GM12801 (cell line): ENCODE measurements around the gene UQCR11.

ENCODE experiments used
- TF ChIP-seq, protein P1 (sequence below): IDR thresholded peaks from one replicate; pipeline ENCODE4 v1.5.1; 2011; ENCODE audit warnings: control low read depth; ENCODE audit not compliant: insufficient read length; ENCODE audit errors: extremely low read depth

The UQCR11 gene

DNA sequence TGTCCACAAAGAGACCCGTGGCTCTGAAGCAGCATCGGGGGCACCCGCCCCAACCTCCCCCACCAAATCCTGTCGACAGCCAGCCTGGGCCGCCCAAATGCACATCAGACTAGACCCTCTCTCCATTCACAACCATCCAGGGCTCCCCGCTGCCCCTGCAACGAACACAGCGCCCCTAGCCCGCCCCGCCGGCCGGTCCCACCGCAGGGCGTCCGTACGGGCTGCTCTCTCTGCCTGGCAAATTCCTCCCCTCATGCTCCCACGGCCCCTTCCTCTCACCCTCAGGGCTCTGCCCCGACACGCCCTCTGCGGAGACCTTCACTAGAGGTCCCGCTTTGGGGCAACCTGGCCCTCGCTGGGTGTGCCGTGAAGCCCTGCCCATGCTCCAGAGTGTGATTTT is 40.0 kb upstream of the UQCR11 start:
- TF ChIP-seq, protein P1, sequence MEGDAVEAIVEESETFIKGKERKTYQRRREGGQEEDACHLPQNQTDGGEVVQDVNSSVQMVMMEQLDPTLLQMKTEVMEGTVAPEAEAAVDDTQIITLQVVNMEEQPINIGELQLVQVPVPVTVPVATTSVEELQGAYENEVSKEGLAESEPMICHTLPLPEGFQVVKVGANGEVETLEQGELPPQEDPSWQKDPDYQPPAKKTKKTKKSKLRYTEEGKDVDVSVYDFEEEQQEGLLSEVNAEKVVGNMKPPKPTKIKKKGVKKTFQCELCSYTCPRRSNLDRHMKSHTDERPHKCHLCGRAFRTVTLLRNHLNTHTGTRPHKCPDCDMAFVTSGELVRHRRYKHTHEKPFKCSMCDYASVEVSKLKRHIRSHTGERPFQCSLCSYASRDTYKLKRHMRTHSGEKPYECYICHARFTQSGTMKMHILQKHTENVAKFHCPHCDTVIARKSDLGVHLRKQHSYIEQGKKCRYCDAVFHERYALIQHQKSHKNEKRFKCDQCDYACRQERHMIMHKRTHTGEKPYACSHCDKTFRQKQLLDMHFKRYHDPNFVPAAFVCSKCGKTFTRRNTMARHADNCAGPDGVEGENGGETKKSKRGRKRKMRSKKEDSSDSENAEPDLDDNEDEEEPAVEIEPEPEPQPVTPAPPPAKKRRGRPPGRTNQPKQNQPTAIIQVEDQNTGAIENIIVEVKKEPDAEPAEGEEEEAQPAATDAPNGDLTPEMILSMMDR: no peak

DNA sequence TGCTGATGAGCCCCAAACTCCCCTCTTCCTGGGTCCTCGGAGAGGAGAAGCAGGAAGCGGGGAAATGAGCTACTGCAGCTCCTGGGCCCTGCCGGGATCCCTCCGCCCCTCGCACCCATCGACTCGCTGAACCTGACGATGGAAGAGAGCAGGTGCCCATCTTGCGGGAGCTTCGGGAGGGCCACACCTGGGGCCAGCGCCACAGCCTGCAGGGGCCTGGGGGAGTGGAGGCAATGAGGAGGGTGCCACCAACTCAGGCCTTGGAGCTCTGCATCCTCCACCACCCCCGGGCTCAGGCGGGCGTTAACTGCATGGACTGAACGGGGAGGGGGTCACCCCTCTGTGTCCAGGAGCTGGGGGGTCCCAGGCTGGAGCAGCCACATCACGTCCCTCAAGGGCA is 38.8 kb upstream of the UQCR11 start:
- TF ChIP-seq, protein P1: no peak

DNA sequence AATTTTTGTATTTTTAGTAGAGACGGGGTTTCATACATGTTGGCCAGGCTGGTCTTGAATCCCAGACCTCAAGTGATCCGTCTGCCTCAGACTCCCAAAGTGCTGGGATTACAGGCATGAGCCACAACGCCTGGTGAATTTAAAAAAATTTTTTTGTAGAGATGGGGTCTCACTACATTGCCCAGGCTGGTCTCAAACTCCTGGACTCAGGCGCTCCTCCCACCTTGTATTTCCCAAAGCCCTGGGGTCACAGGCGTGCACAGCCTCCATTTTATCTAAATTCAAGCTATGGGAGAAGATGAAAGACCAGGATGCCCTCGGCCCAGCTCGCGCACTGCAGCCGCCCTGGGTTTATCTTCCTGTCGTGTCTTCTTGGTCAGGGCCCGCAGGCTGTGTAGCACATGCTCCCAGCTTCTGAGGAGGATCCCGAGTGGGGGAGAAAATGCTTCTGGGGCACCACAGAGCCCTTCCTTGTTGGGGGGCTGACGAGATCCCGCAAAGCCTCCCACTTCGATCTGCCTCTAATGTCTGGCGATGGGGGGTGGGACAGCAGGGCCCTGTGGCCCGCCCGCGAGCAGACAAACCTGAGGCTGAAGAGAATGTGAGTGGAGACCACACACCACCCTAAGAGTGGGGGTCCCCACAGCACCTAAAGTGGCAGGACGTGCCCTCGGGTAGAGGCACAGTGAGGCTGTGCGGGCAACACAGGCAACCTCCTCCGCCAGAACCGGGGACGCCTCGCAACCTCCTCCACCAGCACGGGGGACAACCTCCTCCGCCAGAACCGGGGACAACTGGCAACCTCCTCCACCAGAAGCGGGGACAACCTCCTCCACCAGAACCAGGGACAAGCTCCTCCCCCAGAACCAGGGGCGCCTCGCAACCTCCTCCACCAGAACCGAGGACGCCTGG is 31.3 kb upstream of the UQCR11 start:
- TF ChIP-seq, protein P1: no peak

DNA sequence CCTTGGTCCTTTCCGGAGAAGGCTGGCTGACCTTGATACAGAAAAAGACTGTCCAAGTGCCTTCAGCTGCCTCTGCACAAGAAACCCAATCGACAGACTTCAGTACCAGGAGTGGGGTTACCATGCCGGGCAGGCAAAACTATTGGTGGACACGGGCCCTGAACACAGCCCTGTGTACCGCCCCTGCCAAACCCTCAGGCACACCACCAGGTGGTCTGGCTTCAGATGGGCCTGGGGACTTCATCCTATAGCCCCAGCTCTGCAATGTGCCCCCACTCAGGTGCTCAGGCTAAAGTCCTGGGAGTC is 29.6 kb upstream of the UQCR11 start:
- TF ChIP-seq, protein P1: no peak

DNA sequence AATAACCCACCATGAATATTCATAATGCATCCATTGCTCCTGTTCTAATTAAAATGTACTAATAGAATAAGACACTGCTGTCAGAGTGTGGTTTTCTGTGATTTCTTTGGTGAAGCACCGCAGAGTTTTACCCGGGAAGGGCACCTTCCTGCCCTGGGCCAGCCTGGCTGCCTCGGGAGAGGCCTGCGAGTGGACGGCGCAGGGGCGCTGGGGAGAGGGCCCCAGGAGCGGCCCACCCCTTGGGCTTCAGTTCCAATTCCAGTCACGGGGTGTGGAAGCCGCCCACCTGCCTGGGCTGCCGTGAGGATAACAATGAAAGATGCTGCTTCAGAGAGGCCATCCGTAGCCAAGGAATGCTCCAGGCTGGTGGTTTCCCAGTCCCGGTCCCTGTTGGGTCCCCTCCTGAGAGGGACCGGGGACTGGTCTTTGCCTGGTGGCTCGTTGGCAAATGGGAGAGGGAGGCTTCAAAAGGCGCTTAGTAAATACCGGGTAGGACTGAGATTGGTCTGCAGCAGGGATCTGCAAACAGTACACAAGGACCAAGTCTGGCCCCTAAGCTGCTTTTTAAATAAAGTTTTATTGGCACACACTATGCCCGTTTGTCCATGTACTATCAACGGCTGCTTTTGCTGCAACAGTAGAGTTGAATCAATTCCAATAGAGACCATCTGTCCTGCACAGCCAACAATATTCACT is 29.1 kb upstream of the UQCR11 start:
- TF ChIP-seq, protein P1: no peak

DNA sequence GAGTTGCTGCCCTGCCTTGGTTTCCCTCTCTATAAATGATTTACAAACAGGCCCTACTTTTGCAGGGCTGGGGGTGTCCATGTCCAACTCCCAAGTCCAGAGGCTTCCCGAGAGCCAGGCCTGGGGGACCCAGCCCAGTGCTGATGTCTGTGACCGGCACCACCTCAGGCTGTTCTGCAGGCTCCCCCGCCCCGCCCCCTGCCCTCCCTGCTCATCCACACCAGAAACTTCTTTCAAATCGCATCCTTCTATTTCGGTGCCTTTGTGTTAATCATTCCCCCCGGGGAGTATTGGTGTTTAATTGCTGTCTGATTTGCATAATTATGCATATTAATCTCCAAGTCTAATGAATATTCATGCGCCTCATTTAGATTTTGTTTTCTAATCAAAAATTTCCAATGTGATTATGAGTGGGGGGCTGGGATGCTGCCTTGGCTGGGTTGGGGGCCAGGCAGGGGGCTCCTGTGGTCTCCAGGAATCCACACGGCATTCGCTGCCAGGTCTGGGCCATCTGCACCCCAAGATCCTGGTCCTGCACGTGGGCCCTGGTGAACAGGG is 28.1 kb upstream of the UQCR11 start:
- TF ChIP-seq, protein P1: no peak

DNA sequence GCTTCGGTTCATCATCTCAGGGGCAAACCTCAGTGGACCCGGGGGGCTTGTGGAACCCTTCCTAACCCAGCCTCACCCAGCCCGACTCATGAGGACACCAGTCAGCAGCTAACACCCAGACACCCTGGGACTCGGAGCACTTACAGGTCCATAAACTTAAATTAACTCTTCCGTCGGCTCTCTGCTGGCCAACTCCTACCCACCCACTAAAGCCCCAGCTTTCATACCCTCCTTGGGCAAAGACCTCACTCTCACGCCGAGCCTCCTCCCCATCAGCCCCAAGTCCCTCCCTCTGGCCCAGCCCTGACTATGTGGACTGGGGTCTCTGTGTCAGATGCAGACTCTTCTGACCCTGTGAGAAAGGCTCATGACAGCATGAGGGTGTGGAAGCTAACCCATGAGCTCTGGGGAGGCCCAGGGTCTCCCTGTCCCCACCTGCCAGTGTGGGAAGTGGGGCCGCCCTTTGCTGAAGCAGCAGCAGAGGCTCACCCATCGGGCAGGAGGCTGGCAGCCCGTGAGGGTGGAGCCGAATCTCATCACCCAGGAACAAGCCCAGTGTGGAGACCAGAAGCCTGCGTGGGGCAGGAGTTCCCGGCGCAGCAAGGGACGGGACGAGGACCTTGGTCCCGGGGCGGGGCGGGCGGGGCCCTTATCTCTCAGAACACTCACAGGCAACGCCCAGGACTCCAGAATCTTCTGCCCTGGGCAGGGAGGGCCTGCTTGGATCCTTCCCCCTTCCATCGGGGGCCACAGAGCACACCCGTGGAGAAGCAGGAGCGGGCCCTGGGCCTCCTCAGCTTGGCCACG is 27.4 kb upstream of the UQCR11 start:
- TF ChIP-seq, protein P1: no peak
